Kidney (tissue), 14 donors: ENCODE results near the gene SLC25A22. TPM values are rescaled to one million over a fixed set of nuclear protein-coding genes. Genes with fewer than 3 reads are reported as not detected.

ENCODE experiments used
- DNase-seq, 5 donors: peaks; one replicate each; pipeline ENCODE4 v3.0.0-alpha.2; 2013 to 2020
- FAIRE-seq: peaks from 2 replicates; lab custom pipeline; 2012; peaks lifted over from hg19 to GRCh38; lab: Jason Lieb, UNC
- H3K27ac ChIP-seq, 2 donors: one replicate each; pipeline ENCODE4 v1.7.0; 2013; ENCODE audit warnings: low read depth in 2 of 2, low read length in 2 of 2, inconsistent platforms in 1 of 2
- H3K27me3 ChIP-seq: one replicate; pipeline ENCODE4 v1.7.1; 2013; ENCODE audit warnings: low read length, inconsistent platforms; ENCODE audit not compliant: control insufficient read depth, insufficient read depth
- H3K36me3 ChIP-seq, 3 donors: one replicate each; pipeline versions ENCODE4 v1.7.0 to v1.7.1; 2013; ENCODE audit warnings: low read length in 3 of 3, control low read depth in 1 of 3, inconsistent platforms in 1 of 3; ENCODE audit not compliant: insufficient read depth in 3 of 3, control insufficient read depth in 2 of 3
- H3K4me1 ChIP-seq, 3 donors: one replicate each; pipeline versions ENCODE4 v1.7.0 to v1.7.1; 2013; ENCODE audit warnings: low read length in 3 of 3, inconsistent platforms in 1 of 3, low read depth in 1 of 3; ENCODE audit not compliant: control insufficient read depth in 2 of 3, insufficient read depth in 2 of 3
- H3K4me3 ChIP-seq, 3 donors: one replicate each; pipeline versions ENCODE4 v1.7.0 to v1.8.1; 2013; ENCODE audit warnings: low read length in 3 of 3, control low read depth in 1 of 3, inconsistent platforms in 1 of 3
- H3K9ac ChIP-seq, 3 donors: one replicate each; pipeline versions ENCODE4 v1.7.0 to v1.7.1; 2013; ENCODE audit warnings: low read length in 3 of 3, control low read depth in 1 of 3, inconsistent platforms in 1 of 3
- H3K9me3 ChIP-seq, 3 donors: one replicate each; pipeline versions ENCODE4 v1.7.0 to v1.7.1; 2013; ENCODE audit warnings: low read length in 3 of 3, control low read depth in 1 of 3, inconsistent platforms in 1 of 3; ENCODE audit not compliant: control insufficient read depth in 2 of 3, insufficient read depth in 1 of 3
- CTCF ChIP-seq: IDR thresholded peaks from 3 replicates; pipeline ENCODE4 v1.5.1; 2012; ENCODE audit warnings: mild to moderate bottlenecking, moderate library complexity, borderline replicate concordance; ENCODE audit not compliant: insufficient read depth; ENCODE audit errors: extremely low read depth
- intact Hi-C: fragments of 100-400 bp; cut with DNase I; formaldehyde crosslinking; loops from one replicate; pipeline ENCODE4 v1.11.1; 2022
- polyA plus RNA-seq: library from polyadenylated mRNA; stranded (reverse); fragments of 350-450 nt; fragmentation: Illumina TruSeq; extraction: RNeasy Lipid Tissue Mini Kit (QIAGEN cat#74804); gene quantifications from one replicate; pipeline ENCODE4 v1.2.3, GENCODE V29; 2014; ENCODE audit warnings: low read depth, low replicate concordance; ENCODE audit not compliant: insufficient read depth
- total RNA-seq: library from RNA; stranded (reverse); fragmentation: NEBNext Ultra II Directional; extraction: Animal tissue kit (Norgen Biotek cat#: 25700); gene quantifications from one replicate; pipeline ENCODE4 v1.2.1, GENCODE V29; 2021
- donor health status: control.
- donor health status: control.
- donor health status: control.
- donor health status: control.
- donor health status: control.
- donor health status: DM: yes; HTN: yes; CAD: no.
- donor health status: Normal renal cell carcinoma (clear cell type).

SLC25A22 gene
- total and polyA plus RNA-seq, 2 donors from 2014 or later, result 14.3 to 17.8 TPM

DNA sequence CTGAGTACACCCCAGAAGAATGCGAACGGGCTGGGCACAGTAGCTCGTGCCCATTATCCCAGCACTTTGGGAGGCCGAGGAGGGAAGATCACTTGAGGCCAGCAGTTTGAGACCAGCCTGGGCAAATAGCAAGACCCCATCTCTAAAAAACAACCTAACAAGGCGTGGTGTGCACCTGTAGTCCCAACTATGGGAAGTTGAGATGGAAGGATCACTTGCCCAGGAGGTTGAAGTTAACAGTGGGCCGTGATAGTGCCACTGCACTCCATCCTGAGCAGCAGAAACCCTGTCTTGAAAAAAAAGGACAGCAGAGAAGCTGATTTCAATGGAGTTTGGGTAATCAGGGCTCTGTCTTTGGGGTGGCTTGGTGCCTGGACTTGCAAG is 15.0 kb upstream of the SLC25A22 start:
- TF ChIP-seq CTCF, result no peak
- Histone ChIP-seq H3K27me3 (no peaks in the 10 kb centered on the region), H3K36me3 (peaks cover 6 to 14% (median 14%) of the 10 kb centered on the region in 3 donors), H3K4me3 (no peak overlapping the region), H3K9ac (no peak overlapping the region), H3K4me1 (peaks cover 2 to 23% (median 5%) of the 10 kb centered on the region in 3 donors), H3K9me3 (no peaks in the 10 kb centered on the region), H3K27ac (no peak overlapping the region)
- no peak for FAIRE-seq
- DNase-seq, result no peak
- intact Hi-C loops, result no loop called here

DNA sequence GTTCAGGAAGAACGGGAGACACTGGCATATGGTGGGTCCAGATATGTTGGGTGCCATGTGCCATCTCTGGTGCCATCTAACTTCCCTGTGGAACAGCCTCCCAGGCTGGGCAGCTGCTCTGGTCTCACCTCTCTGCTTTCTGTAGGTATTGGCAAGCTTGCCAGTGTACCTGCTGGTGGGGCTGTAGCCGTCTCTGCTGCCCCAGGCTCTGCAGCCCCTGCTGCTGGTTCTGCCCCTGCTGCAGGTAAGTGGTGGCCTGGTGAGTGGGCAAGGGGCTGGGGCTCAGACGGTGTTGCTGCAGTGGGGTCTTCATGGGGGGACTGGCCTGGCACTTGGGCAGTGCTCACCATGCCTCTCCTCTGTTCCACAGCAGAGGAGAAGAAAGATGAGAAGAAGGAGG is 14.3 kb upstream of the SLC25A22 start:
- peaks cover 6 to 14% (median 14%) of the 10 kb centered on the region in 3 donors for H3K36me3 ChIP-seq
- H3K27me3 ChIP-seq, result no peaks in the 10 kb centered on the region
- H3K9ac ChIP-seq, result no peak overlapping the region
- no peaks in the 10 kb centered on the region for H3K9me3 ChIP-seq
- DNase-seq (no peak), FAIRE-seq (no peak)
- no peak for TF ChIP-seq CTCF
- peaks cover 2 to 23% (median 5%) of the 10 kb centered on the region in 3 donors for H3K4me1 ChIP-seq
- no peak overlapping the region for H3K27ac ChIP-seq
- H3K4me3 ChIP-seq, result no peak overlapping the region
- intact Hi-C loops, result no loop called here

GRCh38 chr11:811446-812245 is 13.6 kb upstream of the SLC25A22 start:
- TF ChIP-seq CTCF, result no peak
- intact Hi-C loops, result no loop called here
- DNase-seq, result no peak
- peaks cover 2 to 23% (median 5%) of the 10 kb centered on the region in 3 donors for H3K4me1 ChIP-seq
- H3K36me3 ChIP-seq, result peaks cover 6 to 14% (median 14%) of the 10 kb centered on the region in 3 donors
- peak overlapping the region in 1 of 3 donors; percentile 86 for H3K9ac ChIP-seq
- FAIRE-seq, result no peak
- H3K27me3 ChIP-seq, result no peaks in the 10 kb centered on the region
- H3K27ac ChIP-seq, result no peak overlapping the region
- H3K4me3 ChIP-seq, result peak overlapping the region in 1 of 3 donors; percentile 80
- no peaks in the 10 kb centered on the region for H3K9me3 ChIP-seq
